ENCODE measurements around the gene SUMF1. TPM values are rescaled to one million over a fixed set of nuclear protein-coding genes. Genes with fewer than 3 reads are reported as not detected.

The SUMF1 gene
- total RNA-seq, 1 donor from 2014 or later = 25.7 TPM

DNA sequence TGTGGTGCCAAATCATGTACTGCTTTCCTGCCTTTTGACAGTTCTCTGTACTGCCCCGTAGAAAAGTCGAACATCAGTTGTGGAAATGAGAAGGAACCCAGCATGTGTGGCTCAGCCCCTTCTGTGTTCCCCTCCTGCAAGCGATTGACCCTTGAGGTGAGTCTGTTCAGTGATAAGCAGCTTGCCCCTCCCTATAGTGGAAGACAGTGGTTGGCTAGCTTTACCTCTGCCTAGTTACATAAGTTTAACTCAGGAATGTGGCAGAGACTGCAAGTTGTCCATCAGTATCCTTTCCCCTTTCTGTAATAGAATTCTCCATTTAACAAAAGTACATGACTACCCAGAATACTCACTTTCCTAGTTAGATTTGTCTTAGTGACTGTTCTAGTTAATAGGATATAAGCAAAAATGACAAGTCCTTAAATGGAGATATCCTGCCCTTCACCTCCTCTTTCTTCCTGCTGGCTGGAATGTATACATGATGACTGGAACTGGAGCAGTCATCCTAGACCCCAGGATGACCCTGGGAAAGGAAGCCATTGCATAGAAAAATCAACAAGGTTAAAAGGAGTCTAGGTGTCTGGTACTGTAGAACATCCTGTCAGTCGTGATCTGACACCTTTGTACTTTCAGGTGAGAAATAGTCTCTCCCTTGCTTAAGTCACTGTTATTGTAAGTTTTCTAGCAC is 153.3 kb downstream of the SUMF1 start:
- FAIRE-seq = no peak

DNA sequence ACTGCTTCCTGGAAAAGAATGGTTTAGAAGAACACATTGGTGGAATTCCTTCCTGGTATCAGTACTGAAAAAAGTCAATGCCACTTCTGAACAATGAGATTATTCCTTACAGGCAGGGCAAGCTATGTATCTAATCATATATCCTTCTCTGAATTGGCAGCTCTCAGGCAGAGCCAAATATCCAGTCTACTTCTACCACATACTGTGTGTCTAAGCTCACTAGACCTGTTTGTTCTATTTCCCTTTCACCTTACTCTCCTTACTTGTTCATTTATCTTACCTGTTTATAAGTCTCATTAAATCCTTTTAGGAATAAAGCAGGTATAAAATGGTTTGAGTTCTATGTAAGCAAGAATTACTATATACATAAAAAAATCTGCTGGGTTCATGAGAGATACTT is 155.6 kb downstream of the SUMF1 start:
- DNase-seq (ENCODE audit: low spot score in 2 of 2) (no peak), FAIRE-seq (no peak)

More for the DNA sequence above, 153.3 kb downstream of the SUMF1 start:
- no peak for DNase-seq (ENCODE audit: low spot score in 2 of 2)

Other genes starting within 250 kb of the SUMF1 start
- 47.7 TPM for gene SETMAR, start 163.9 kb downstream of the SUMF1 start, total RNA-seq
- 70.9 TPM for gene ITPR1, start 26.1 kb upstream of the SUMF1 start, total RNA-seq